ENCODE results near the gene CCDC50.

DNA sequence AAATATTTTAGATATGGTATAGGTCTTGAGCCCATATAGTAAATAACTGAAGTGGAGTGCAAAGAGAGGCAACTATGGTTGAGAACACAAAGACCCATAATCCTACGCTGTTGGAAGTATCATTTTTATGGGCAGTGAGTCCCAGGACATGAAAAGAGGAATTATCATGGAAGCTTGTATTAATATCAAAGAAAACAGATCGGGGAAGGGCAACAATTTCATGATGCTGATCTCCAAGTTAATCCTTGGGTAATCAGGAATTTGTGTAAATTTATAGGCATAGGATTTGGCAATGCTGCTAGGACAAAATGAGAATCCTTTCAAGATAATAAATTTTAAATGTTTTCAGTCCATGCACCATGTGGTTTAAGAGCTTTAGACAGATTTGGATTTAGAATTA, 91.6 kb downstream of the CCDC50 start:
- no peak for TF ChIP-seq POLR2A (IDR thresholded peaks at IDR 0.05; ENCODE audit: control extremely low read depth in 1 of 2, low read depth in 2 of 2, low read length in 2 of 2)
- TF ChIP-seq ZNF274 (IDR thresholded peaks at IDR 0.05; ENCODE audit: borderline replicate concordance, extremely low read depth, low read length), result no peak
- no peak for TF ChIP-seq RFX5 (IDR thresholded peaks at IDR 0.05; ENCODE audit: borderline replicate concordance, low read depth, low read length)
- TF ChIP-seq, protein P1, sequence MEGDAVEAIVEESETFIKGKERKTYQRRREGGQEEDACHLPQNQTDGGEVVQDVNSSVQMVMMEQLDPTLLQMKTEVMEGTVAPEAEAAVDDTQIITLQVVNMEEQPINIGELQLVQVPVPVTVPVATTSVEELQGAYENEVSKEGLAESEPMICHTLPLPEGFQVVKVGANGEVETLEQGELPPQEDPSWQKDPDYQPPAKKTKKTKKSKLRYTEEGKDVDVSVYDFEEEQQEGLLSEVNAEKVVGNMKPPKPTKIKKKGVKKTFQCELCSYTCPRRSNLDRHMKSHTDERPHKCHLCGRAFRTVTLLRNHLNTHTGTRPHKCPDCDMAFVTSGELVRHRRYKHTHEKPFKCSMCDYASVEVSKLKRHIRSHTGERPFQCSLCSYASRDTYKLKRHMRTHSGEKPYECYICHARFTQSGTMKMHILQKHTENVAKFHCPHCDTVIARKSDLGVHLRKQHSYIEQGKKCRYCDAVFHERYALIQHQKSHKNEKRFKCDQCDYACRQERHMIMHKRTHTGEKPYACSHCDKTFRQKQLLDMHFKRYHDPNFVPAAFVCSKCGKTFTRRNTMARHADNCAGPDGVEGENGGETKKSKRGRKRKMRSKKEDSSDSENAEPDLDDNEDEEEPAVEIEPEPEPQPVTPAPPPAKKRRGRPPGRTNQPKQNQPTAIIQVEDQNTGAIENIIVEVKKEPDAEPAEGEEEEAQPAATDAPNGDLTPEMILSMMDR (IDR thresholded peaks at IDR 0.05; ENCODE audit: control extremely low read depth in 1 of 3, insufficient read depth in 1 of 3, low read depth in 1 of 3, low read length in 3 of 3), result no peak
- TF ChIP-seq GABPA (IDR thresholded peaks at IDR 0.05; ENCODE audit: borderline replicate concordance, insufficient read depth, low read length), result no peak
- TF ChIP-seq E2F6 (IDR thresholded peaks at IDR 0.05), result no peak
- no peak for TF ChIP-seq JUN (IDR thresholded peaks at IDR 0.05; ENCODE audit: low read depth, low read length)
- no peak for TF ChIP-seq JUND (IDR thresholded peaks at IDR 0.05; ENCODE audit: low read length)
- TF ChIP-seq POLR2AphosphoS5 (IDR thresholded peaks at IDR 0.05; ENCODE audit: low read depth, low read length), result no peak
- no peak for TF ChIP-seq EP300 (IDR thresholded peaks at IDR 0.05; ENCODE audit: borderline replicate concordance in 1 of 2, low read depth in 2 of 2, low read length in 2 of 2)

Measured in H1 (cell line).